ENCODE results near the gene NDUFC2.
"Not testable (repeated sequence)": the region's sequence is repeated elsewhere in the genome, so short reads cannot be mapped to it uniquely, and the experiment has no call there.

NDUFC2 gene

GRCh38 chr11:78050964-78051831, 28.5 kb downstream of the NDUFC2 start:
- no peak for DNase-seq

DNA sequence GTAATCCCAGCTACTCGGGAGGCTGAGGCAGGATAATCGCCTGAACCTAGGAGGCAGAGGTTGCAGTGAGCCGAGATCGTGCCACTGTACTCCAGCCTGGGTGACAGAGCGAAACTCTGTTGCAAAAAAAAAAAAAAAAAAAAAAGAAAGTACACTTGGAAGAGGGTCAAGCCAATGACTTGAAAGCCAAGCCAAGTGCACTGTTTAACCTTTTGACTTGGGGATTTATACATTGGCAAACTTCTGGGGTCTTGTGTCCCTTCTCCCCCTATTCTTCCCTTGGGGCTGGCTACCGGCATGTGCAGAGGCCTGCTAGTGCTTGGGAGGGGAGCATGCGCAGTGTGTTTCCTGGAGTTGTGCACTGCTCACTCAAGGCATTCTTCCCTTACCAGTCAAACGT, 30.3 kb downstream of the NDUFC2 start:
- DNase-seq, result no peak

DNA sequence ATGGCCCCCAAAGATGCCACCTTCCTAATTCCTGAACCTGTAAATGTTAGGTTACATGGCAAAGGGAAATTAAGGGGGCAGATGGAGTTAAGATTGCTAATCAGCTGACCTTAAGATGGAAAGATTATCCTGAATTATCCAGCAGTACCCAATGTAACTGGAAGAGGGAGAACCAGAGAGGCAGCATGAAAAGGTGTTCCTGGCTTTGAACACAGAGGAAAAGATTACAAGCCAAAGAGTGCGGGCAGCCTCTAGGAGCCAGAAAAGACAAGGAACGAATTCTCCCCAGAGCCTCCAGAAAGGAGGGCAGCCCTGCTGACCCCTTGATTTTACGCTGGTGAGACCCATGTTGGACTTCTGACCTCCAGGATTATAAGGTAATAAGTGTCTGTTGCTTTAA, 31.1 kb downstream of the NDUFC2 start:
- no peak for DNase-seq

- no peak for DNase-seq
These were observed 33.2 kb downstream of the NDUFC2 start for GRCh38 chr11:78046486-78046854.

DNA sequence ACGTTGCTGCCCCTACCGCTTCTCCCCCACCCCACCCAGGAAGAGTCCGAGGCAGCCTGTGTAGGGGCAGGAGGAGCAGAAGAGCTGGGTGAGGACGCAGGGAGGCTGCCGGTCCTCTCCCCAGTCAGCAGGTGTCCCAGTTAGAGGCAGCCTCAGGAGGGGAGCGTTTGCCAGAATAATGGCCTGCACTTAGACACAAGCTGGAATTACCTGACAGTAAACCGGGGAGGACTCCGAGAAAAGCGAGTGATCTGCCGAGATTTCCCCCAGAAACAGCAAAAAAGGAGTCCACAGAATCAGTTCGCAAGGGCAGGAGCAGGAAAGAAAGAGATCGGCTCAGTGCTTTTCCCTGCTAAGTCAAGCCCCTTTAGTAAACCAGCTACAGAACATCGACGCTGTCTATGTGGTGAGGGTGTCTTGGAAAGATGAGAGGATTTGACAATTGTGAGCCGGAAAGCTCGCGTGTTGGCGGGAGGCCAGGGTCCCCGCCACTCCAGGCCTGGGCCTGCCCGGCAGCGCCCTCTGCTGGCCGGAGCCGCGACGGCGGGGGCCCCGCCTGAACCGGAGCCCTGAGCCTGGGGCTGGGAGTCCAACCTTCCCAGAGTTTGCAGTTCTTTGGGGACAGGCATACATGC, 33.7 kb downstream of the NDUFC2 start:
- peak; percentile 66 to 70 for DNase-seq

GRCh38 chr11:78044706-78045105, 35.0 kb downstream of the NDUFC2 start:
- DNase-seq, result no peak

DNA sequence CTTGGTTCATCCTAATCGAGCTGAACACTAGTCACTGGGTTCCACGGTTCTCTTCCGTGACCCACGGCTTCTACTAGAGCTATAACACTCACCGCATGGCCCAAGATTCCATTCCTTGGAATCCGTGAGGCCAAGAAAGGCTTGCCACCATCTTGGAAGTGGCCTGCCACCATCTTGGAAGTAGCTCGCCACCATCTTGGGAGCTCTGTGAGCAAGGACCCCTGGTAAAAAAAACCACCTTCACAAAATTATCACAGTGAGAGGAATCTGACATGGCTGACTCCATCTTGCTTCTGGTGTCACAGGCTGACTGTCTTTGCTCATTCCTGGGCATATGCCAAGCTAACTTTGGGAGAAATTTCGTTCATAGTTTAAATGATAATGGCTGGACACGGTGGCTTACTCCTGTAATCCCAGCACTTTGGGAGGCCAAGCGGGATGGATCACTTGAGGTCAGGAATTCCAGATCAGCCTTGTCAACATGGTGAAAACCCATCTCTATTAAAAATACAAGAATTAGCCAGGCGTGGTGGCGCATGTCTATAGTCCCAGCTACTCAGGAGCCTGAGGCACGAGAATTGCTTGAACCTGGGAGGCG, 37.7 kb downstream of the NDUFC2 start:
- DNase-seq, result no peak

- not testable (repeated sequence) for DNase-seq
These were observed 38.3 kb downstream of the NDUFC2 start for GRCh38 chr11:78041380-78041719.

- DNase-seq, result peak in 1 of 2 experiments; percentile 21
These were observed 38.8 kb downstream of the NDUFC2 start for GRCh38 chr11:78040691-78041379.

GRCh38 chr11:78039919-78040671, 39.6 kb downstream of the NDUFC2 start:
- peak; percentile 81 to 93 for DNase-seq

DNA sequence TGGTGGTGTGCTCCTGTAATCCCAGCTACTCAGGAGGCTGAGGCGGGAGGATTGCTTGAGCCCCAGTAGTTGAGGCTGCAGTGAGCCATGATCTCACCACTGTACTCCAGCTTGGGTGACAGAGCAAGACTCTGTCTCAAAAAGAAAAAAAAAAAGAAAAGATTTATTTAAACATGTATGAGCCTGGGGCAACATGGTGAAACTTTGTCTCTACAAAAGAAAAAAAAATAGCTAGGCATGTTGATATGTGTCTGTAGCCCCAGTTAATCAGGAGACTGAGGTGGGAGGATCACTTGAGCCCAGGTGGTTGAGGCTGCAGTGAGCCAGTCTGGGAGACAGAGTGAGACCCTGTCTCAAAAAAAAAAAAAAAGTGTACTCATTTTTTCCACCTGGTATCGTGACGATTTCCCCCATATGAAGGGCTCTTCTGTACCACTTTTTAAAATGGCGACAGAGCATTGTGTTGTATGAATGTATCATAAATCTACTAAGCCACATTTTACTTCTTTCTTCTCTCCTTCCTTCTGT, 40.2 kb downstream of the NDUFC2 start:
- peak in 1 of 2 experiments; percentile 26 for DNase-seq

GRCh38 chr11:78038697-78039313, 40.9 kb downstream of the NDUFC2 start:
- peak in 1 of 2 experiments; percentile 13 for DNase-seq

GRCh38 chr11:78037825-78038620, 41.6 kb downstream of the NDUFC2 start:
- DNase-seq, result no peak

DNA sequence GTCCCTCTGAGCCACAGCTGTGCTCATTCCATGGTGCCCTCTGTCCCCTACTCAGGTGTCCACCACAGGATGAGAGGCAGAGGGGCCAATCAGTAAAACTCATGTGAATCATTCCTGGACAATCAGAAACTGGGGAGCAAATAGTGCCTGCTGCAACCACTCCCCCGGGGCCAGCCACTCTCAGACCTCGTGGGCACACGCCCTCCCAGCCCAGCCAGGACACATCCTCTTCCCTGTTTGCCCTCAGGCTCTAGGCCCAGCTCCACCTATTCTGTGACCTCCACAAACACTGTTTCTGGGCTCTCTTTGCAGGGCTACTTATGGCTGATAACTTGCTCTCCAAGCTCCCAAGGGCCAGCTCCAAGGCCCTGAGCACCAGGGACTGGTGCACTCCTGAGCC, 42.6 kb downstream of the NDUFC2 start:
- DNase-seq, result no peak

GRCh38 chr11:78036313-78036712, 43.3 kb downstream of the NDUFC2 start:
- DNase-seq, result no peak

- no peak for DNase-seq
These were observed 45.0 kb downstream of the NDUFC2 start for GRCh38 chr11:78034623-78035022.

- no peak for DNase-seq
These were observed 46.6 kb downstream of the NDUFC2 start for GRCh38 chr11:78033040-78033439.

GRCh38 chr11:78032090-78032489, 47.6 kb downstream of the NDUFC2 start:
- DNase-seq, result no peak

DNA sequence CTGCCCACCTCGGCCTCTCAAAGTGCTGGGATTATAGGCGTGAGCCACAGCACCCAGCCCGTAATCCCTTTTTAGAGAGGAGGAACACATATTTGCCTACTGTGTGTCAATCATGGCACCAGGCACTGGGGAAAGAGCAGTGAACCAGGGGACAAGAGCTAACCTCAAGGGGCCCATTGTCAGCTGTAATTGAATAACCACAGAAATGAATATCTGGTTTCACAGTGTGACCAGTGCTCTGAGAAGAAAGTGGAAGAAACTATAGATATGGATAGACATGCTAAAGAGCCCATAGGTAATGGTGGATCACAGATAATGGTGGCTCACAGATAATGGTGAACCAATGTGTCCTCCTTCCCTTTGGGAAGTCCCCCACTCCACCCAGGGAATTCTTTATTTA, 48.0 kb downstream of the NDUFC2 start:
- DNase-seq, result no peak

DNA sequence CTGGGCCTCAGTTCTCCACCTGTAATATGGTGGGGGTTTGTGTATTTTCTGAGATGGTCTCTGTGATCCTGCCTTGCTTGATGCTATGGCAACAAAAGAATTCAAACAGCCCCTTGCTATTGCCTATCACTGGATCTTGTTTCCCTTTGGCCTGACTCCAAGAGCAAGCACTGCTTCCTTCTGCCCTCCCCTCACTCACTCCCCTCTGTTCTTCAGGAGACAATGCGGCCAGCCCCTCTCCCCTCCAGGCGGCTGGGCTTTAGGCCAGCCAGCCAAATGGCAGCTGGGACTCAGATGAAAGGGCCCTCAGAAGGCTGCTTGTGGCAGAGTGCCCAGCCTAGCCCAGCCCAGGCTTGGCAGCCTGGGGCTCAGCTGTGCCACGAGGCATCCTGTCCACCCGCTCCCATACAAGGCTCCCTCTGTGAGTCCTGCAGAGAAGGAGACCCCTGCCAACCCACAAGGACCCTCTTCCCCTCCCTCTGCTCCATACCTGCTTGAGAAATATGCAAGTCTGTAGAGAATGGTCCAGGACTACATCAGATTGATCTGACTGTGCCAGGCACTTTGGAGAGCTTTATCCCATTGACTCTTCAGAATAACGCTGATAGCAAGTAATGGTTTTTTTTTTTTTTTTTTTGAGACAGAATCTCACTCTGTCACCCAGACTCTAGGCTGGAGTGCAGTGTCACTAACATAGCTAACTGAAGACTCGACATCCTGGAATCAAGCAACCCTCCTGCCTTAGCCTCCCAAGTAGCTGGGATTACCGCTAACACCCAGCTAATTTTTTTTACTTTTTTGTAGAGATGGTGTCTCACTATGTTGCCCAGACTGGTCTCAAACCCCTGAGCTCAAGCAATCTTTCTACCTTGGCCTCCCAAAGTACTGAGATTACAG, 49.0 kb downstream of the NDUFC2 start:
- peak; percentile 96 to 98 for DNase-seq
